ENCODE measurements around the gene BEST2. TPM values are rescaled to one million over a fixed set of nuclear protein-coding genes. Genes with fewer than 3 reads are reported as not detected.
A peak's percentile ranks its signal among the peaks of the same experiment; 100 is the strongest.

The BEST2 gene
- total and polyA plus RNA-seq, 4 experiments from 2014 or later, result not detected

- H3K9me3 ChIP-seq (ENCODE audit: control insufficient read depth in 1 of 2, low read length in 2 of 2), result no peaks in the 10 kb centered on the region
- Mint-ChIP-seq H3K4me3 (peak overlapping the region in 1 of 8 donors; percentile 42), H3K9me3 (peaks cover 0 to 5% (median 0%) of the 10 kb centered on the region in 8 donors), H3K27ac (peak overlapping the region in 2 of 7 donors; percentile 12 to 77), H3K27me3 (peaks cover 0 to 1% of the 10 kb centered on the region in 2 donors), H3K4me1 (peaks cover 17 to 43% (median 29%) of the 10 kb centered on the region in 4 donors), H3K36me3 (peaks cover 10 to 32% of the 10 kb centered on the region in 2 donors)
- intact Hi-C loops (cut with micrococcal nuclease), result no loop called here
- H3K4me3 ChIP-seq (ENCODE audit: low read length in 2 of 2), result no peak overlapping the region
- no peak for DNase-seq
- POLR2A ChIA-PET (ENCODE audit: partially characterized antibody), result interaction anchor here (1.3 kb wide), 1 partner anchor 9 kb away, joined by 3 read pairs; no protein-coding TSS in a partner anchor
- CTCF ChIA-PET (ENCODE audit: partially characterized antibody), result interaction anchor here (0.7 to 1.3 kb wide), 4 partner anchors 11 to 69 kb away, joined by 3 to 4 read pairs (median 4); no protein-coding TSS in a partner anchor
- peaks cover 23% of the 10 kb centered on the region for H3K4me1 ChIP-seq (ENCODE audit: insufficient read depth, low read length)
- peaks cover 29% of the 10 kb centered on the region for H3K36me3 ChIP-seq (ENCODE audit: insufficient read depth, low read length)
- H3K27me3 ChIP-seq (ENCODE audit: insufficient read depth, low read length), result no peaks in the 10 kb centered on the region
- no peak overlapping the region for H3K27ac ChIP-seq (ENCODE audit: low read depth, low read length)
Measured at GRCh38 chr19:12726988-12727316, 24.6 kb upstream of the BEST2 start.

DNA sequence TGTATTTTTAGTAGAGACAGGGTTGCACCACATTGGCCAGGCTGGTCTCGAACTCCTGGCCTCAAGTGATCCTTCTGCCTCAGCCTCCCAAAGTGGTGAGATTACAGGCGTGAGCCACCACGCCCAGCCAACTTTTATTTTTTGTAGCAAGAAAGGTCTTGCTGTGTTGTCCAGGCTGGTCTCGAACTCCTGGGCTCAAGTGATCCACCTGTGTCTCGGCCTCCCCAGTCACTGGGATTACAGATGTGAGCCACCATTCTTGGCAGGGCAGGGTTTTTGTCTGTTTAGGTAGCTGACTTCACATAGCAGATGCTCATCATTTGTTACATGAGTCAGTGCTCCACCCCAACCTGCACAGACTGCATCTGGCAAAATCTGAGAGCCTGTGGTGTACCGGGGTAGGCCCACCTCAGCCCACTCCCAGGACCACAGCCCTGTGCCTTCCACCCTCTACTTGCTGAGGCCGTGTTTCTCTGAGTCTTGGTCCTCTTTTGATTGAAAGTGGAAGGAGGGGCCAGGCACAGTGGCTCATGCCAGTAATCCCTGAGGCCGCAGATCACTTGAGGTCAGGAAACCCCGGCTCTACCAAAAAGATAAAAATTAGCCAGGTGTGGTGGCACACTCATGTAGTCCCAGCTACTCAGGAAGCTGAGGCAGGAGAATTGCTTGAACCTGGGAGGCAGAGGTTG, 23.7 kb upstream of the BEST2 start:
- Histone ChIP-seq H3K4me1 (ENCODE audit: insufficient read depth, low read length) (peaks cover 31% of the 10 kb centered on the region), H3K4me3 (ENCODE audit: low read length in 2 of 2) (no peak overlapping the region), H3K9me3 (ENCODE audit: control insufficient read depth in 1 of 2, low read length in 2 of 2) (no peaks in the 10 kb centered on the region), H3K27me3 (ENCODE audit: insufficient read depth, low read length) (no peaks in the 10 kb centered on the region), H3K27ac (ENCODE audit: low read depth, low read length) (no peak overlapping the region), H3K36me3 (ENCODE audit: insufficient read depth, low read length) (peaks cover 32% of the 10 kb centered on the region)
- DNase-seq, result no peak
- no peaks in the 10 kb centered on the region for H3K27me3 Mint-ChIP-seq
- H3K27ac Mint-ChIP-seq, result peak overlapping the region in 1 of 7 donors; percentile 30
- H3K9me3 Mint-ChIP-seq, result peaks cover 0 to 1% (median 0%) of the 10 kb centered on the region in 8 donors
- intact Hi-C loops (cut with micrococcal nuclease), result no loop called here
- no peak overlapping the region for H3K4me3 Mint-ChIP-seq
- H3K4me1 Mint-ChIP-seq, result peaks cover 19 to 47% (median 32%) of the 10 kb centered on the region in 4 donors
- peaks cover 15 to 31% of the 10 kb centered on the region in 2 donors for H3K36me3 Mint-ChIP-seq
- ChIA-PET CTCF (ENCODE audit: partially characterized antibody) (interaction anchor here (0.7 to 1.0 kb wide), 2 partner anchors 11 to 68 kb away, joined by 3 to 4 read pairs; no protein-coding TSS in a partner anchor), POLR2A (ENCODE audit: partially characterized antibody) (interaction anchor here (1.3 to 1.6 kb wide), 2 partner anchors 8 to 31 kb away, joined by 3 to 4 read pairs; partner anchors contain the start of gene FBXW9)

- CTCF ChIA-PET (ENCODE audit: partially characterized antibody), result no interaction called here
- intact Hi-C loops (cut with micrococcal nuclease), result loop anchor here (10.0 kb wide), 1 partner anchor 205 kb away; the partner anchor contains the start of genes CALR and FARSA
- Histone ChIP-seq H3K9me3 (ENCODE audit: control insufficient read depth in 1 of 2, low read length in 2 of 2) (no peaks in the 10 kb centered on the region), H3K4me3 (ENCODE audit: low read length in 2 of 2) (no peak overlapping the region), H3K27ac (ENCODE audit: low read depth, low read length) (no peak overlapping the region), H3K4me1 (ENCODE audit: insufficient read depth, low read length) (peaks cover 29% of the 10 kb centered on the region), H3K36me3 (ENCODE audit: insufficient read depth, low read length) (peaks cover 32% of the 10 kb centered on the region), H3K27me3 (ENCODE audit: insufficient read depth, low read length) (no peaks in the 10 kb centered on the region)
- Mint-ChIP-seq H3K4me3 (peak overlapping the region in 1 of 8 donors; percentile 2), H3K9me3 (peaks cover 0 to 4% (median 0%) of the 10 kb centered on the region in 8 donors), H3K27me3 (no peaks in the 10 kb centered on the region), H3K27ac (peak overlapping the region in 1 of 7 donors; percentile 43), H3K36me3 (peaks cover 15 to 41% of the 10 kb centered on the region in 2 donors), H3K4me1 (peaks cover 17 to 44% (median 30%) of the 10 kb centered on the region in 4 donors)
- POLR2A ChIA-PET (ENCODE audit: partially characterized antibody), result interaction anchor here (4.6 kb wide), 1 partner anchor 7 kb away, joined by 135 read pairs; the partner anchor contains the start of gene TNPO2
- no peak for DNase-seq
Measured at GRCh38 chr19:12730064-12730463, 21.5 kb upstream of the BEST2 start.

GRCh38 chr19:12731337-12731736, 20.3 kb upstream of the BEST2 start:
- H3K4me1 Mint-ChIP-seq, result peaks cover 17 to 44% (median 30%) of the 10 kb centered on the region in 4 donors
- H3K27ac ChIP-seq (ENCODE audit: low read depth, low read length), result no peak overlapping the region
- peaks cover 31% of the 10 kb centered on the region for H3K4me1 ChIP-seq (ENCODE audit: insufficient read depth, low read length)
- ChIA-PET CTCF (ENCODE audit: partially characterized antibody) (interaction anchor here (0.9 to 3.6 kb wide), 3 partner anchors 9 to 29 kb away, joined by 4 to 22 read pairs (median 18); partner anchors contain the start of gene TNPO2), POLR2A (ENCODE audit: partially characterized antibody) (interaction anchor here (0.6 to 4.6 kb wide), 5 partner anchors 9 to 226 kb away, joined by 3 to 135 read pairs (median 3); partner anchors contain the start of genes GADD45GIP1, TNPO2, ZNF490 and ZNF791)
- H3K9me3 ChIP-seq (ENCODE audit: control insufficient read depth in 1 of 2, low read length in 2 of 2), result no peaks in the 10 kb centered on the region
- H3K27me3 ChIP-seq (ENCODE audit: insufficient read depth, low read length), result no peaks in the 10 kb centered on the region
- no peak overlapping the region for H3K4me3 ChIP-seq (ENCODE audit: low read length in 2 of 2)
- intact Hi-C loops (cut with micrococcal nuclease), result loop anchor here (10.0 kb wide), 1 partner anchor 203 kb away; the partner anchor contains the start of genes CALR and FARSA
- peaks cover 32% of the 10 kb centered on the region for H3K36me3 ChIP-seq (ENCODE audit: insufficient read depth, low read length)
- H3K27ac Mint-ChIP-seq, result peak overlapping the region in 2 of 7 donors; percentile 48 to 55
- peaks cover 0 to 4% (median 0%) of the 10 kb centered on the region in 8 donors for H3K9me3 Mint-ChIP-seq
- H3K36me3 Mint-ChIP-seq, result peaks cover 15 to 41% of the 10 kb centered on the region in 2 donors
- peak overlapping the region in 1 of 8 donors; percentile 51 for H3K4me3 Mint-ChIP-seq
- DNase-seq, result no peak
- H3K27me3 Mint-ChIP-seq, result no peaks in the 10 kb centered on the region

GRCh38 chr19:12733369-12734214, 18.0 kb upstream of the BEST2 start:
- ChIA-PET POLR2A (ENCODE audit: partially characterized antibody) (interaction anchor here (0.7 to 7.7 kb wide), 16 partner anchors 11 to 419 kb away, joined by 3 to 135 read pairs (median 4); partner anchors contain the start of genes DHPS, FBXW9, JUNB and PRDX2), CTCF (ENCODE audit: partially characterized antibody) (interaction anchor here (1.2 to 3.6 kb wide), 9 partner anchors 11 to 114 kb away, joined by 3 to 22 read pairs (median 7); partner anchors contain the start of gene TNPO2)
- peak in 4 of 5 donors; percentile 28 to 70 (median 41) for DNase-seq
- Mint-ChIP-seq H3K36me3 (peaks cover 16 to 47% of the 10 kb centered on the region in 2 donors), H3K4me3 (peak overlapping the region; percentile 83 to 97 (median 92)), H3K9me3 (peaks cover 0 to 6% (median 0%) of the 10 kb centered on the region in 8 donors), H3K27me3 (peaks cover 0 to 2% of the 10 kb centered on the region in 2 donors), H3K27ac (peak overlapping the region; percentile 91 to 99 (median 95)), H3K4me1 (peaks cover 30 to 58% (median 43%) of the 10 kb centered on the region in 4 donors)
- peaks cover 31% of the 10 kb centered on the region for H3K36me3 ChIP-seq (ENCODE audit: insufficient read depth, low read length)
- peaks cover 47% of the 10 kb centered on the region for H3K4me1 ChIP-seq (ENCODE audit: insufficient read depth, low read length)
- peak overlapping the region; percentile 78 to 91 for H3K4me3 ChIP-seq (ENCODE audit: low read length in 2 of 2)
- intact Hi-C loops (cut with micrococcal nuclease), result loop anchor here (1.0 to 10.0 kb wide), 3 partner anchors 11 to 201 kb away; partner anchors contain the start of genes CALR, FARSA and HOOK2
- H3K27ac ChIP-seq (ENCODE audit: low read depth, low read length), result peak overlapping the region; percentile 95
- no peaks in the 10 kb centered on the region for H3K27me3 ChIP-seq (ENCODE audit: insufficient read depth, low read length)
- H3K9me3 ChIP-seq (ENCODE audit: control insufficient read depth in 1 of 2, low read length in 2 of 2), result no peaks in the 10 kb centered on the region

DNA sequence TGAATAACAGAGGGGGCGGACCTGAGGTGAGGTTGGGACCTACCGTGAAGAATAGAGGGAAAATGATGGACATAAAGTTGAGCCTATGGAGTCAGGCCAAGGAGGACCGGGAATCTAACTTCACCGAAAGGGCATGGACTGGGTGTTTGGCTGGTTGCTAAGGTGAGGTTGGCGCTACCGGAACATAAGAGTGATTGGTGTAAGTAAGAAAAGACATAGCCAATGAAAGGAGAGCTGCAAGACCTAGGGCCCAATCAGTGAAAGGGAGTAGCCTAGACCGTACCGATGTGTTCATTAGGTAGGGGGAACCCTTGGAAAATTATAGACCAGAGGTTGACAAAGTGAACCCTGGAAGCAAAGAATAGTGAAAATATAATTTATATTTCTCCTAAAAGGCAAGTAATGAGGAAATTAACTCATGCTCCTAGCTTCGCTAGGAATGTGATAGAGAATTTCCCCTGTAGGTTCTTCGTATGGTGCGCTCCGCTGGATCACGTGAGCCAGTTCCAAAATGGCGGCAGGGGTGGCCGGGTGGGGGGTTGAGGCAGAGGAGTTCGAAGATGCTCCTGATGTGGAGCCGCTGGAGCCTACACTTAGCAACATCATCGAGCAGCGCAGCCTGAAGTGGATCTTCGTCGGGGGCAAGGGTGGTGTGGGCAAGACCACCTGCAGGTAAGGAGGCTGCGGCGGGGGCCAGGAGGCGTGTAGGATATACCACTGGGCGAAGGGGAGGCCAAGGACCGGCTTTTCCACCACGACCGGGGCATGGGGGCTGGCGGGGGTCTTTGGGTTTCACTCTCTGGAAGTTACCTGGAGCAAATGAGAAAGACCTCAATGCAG, 14.4 kb upstream of the BEST2 start, which contains the start of gene GET3:
Gene GET3, plus strand, starts transcription at position 503 of the 840 bp plus-strand sequence. Its CDS starts 9 bp downstream, at position 512.
- intact Hi-C loops (cut with micrococcal nuclease), result loop anchor here (1.0 to 10.0 kb wide), 3 partner anchors 56 to 198 kb away; partner anchors contain the start of genes CALR, DHPS and FARSA
- H3K9me3 Mint-ChIP-seq, result peaks cover 0 to 5% (median 0%) of the 10 kb centered on the region in 8 donors
- ChIA-PET CTCF (ENCODE audit: partially characterized antibody) (interaction anchor here (0.6 to 6.7 kb wide), 10 partner anchors 14 to 123 kb away, joined by 3 to 49 read pairs (median 3); partner anchors contain the start of gene TNPO2), POLR2A (ENCODE audit: partially characterized antibody) (interaction anchor here (0.8 to 7.7 kb wide), 21 partner anchors 10 to 185 kb away, joined by 3 to 77 read pairs (median 4); partner anchors contain the start of genes DHPS, FBXW9, GCDH and JUNB)
- Histone ChIP-seq H3K27ac (ENCODE audit: low read depth, low read length) (peak within 1 kb of the TSS; percentile 87), H3K4me1 (ENCODE audit: insufficient read depth, low read length) (peaks cover 40% of the 10 kb centered on the region), H3K36me3 (ENCODE audit: insufficient read depth, low read length) (peaks cover under 1% of the 10 kb centered on the region), H3K9me3 (ENCODE audit: control insufficient read depth in 1 of 2, low read length in 2 of 2) (no peaks in the 10 kb centered on the region), H3K27me3 (ENCODE audit: insufficient read depth, low read length) (no peaks in the 10 kb centered on the region), H3K4me3 (ENCODE audit: low read length in 2 of 2) (peak within 1 kb of the TSS; percentile 77 to 80)
- peaks cover 0 to 2% of the 10 kb centered on the region in 2 donors for H3K27me3 Mint-ChIP-seq
- peak within 1 kb of the TSS; percentile 98 to 100 (median 99) for H3K4me3 Mint-ChIP-seq
- peak within 1 kb of the TSS; percentile 94 to 98 (median 97) for H3K27ac Mint-ChIP-seq
- peaks cover 25 to 50% (median 36%) of the 10 kb centered on the region in 4 donors for H3K4me1 Mint-ChIP-seq
- peak; percentile 87 to 91 (median 89) for DNase-seq
- peaks cover 16 to 39% of the 10 kb centered on the region in 2 donors for H3K36me3 Mint-ChIP-seq
